Fibroblast of mammary gland (primary cell): ENCODE measurements around the gene CIP2A.

Source experiments
- DNase-seq: peaks from one replicate; pipeline ENCODE4 v3.0.0-alpha.2; 2010; ENCODE audit warnings: low read depth
- H3K4me3 ChIP-seq: 2 replicates; pipeline ENCODE4 v1.5.1; 2011; ENCODE audit warnings: low read depth, mild to moderate bottlenecking, low read length, moderate library complexity; ENCODE audit not compliant: control insufficient read depth
- TF ChIP-seq, protein P1 (sequence below): conservative IDR thresholded peaks from 2 replicates; pipeline ENCODE4 v1.5.1; 2011; ENCODE audit warnings: low read depth, low read length, inconsistent platforms; ENCODE audit not compliant: control insufficient read depth, insufficient read depth

The CIP2A gene

DNA sequence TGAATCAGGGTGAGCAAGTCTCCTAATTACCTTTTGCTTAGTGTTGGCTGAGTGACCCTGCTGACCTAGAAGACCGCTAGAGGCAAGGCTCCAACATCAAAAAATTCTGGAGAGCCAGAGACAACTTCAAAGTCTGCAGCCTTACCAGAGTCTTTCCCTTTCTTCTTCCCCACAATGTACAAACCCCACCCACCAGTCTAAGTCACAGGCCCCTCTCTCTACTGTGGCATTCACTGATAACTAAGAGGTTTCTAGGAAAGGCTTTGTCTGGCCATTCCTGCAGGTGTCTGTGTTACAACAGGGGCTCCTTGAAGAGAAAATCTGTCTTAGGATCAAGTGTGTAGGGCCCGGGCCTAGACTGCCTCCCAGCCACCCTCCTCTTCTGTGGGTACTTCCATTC lies 79.4 kb downstream of the CIP2A start:
- no peak overlapping the region for H3K4me3 ChIP-seq
- DNase-seq, result no peak

GRCh38 chr3:108509263-108509662 lies 80.0 kb downstream of the CIP2A start:
- no peak overlapping the region for H3K4me3 ChIP-seq
- TF ChIP-seq, protein P1, sequence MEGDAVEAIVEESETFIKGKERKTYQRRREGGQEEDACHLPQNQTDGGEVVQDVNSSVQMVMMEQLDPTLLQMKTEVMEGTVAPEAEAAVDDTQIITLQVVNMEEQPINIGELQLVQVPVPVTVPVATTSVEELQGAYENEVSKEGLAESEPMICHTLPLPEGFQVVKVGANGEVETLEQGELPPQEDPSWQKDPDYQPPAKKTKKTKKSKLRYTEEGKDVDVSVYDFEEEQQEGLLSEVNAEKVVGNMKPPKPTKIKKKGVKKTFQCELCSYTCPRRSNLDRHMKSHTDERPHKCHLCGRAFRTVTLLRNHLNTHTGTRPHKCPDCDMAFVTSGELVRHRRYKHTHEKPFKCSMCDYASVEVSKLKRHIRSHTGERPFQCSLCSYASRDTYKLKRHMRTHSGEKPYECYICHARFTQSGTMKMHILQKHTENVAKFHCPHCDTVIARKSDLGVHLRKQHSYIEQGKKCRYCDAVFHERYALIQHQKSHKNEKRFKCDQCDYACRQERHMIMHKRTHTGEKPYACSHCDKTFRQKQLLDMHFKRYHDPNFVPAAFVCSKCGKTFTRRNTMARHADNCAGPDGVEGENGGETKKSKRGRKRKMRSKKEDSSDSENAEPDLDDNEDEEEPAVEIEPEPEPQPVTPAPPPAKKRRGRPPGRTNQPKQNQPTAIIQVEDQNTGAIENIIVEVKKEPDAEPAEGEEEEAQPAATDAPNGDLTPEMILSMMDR, result no peak
- DNase-seq, result peak; percentile 16

More for the DNA sequence above, 79.4 kb downstream of the CIP2A start:
- TF ChIP-seq, protein P1, result no peak

DNA sequence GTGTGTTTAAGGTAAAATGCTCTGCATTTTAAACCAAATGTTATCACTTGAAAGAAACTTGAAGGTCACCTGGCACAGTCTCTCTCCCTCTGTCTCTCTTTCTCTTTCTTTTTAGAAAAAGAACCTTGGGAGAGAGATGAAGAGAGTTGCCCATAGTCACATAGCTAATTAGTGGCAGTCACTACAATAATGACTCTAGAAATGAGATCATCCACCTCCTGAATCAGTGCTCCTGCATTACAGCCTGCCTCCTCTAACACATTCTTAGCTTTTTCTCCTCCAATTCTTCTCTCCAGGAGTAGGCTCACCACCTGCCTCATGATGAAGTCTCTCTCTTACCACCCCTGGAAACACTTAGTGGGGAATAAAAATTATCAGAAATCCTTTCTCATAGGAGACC lies 81.3 kb downstream of the CIP2A start:
- DNase-seq, result no peak
- TF ChIP-seq, protein P1, result no peak
- H3K4me3 ChIP-seq, result no peak overlapping the region

- H3K4me3 ChIP-seq, result no peak overlapping the region
- TF ChIP-seq, protein P1, result no peak
- DNase-seq, result no peak
Observed at GRCh38 chr3:108505811-108506210, 83.4 kb downstream of the CIP2A start.

DNA sequence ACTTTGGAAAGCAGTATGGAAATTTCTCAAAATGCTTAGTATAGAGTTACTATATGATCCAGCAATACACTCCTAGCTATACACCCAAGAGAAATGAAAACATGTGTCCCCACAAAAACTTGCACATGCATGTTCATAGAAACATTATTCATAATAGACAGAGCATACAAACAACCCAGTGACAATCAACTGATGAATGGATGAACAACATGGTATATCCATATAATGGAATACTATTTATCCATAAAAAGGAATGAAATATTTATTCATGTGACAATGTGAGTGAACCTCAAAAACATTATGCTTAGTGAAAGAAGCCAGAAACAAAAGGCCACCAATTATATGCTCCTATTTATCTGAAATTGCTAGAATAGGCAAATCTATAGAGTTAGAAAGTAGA lies 85.5 kb downstream of the CIP2A start:
- H3K4me3 ChIP-seq, result no peak overlapping the region
- DNase-seq, result no peak
- TF ChIP-seq, protein P1, result no peak

GRCh38 chr3:108501535-108501934 lies 87.7 kb downstream of the CIP2A start:
- H3K4me3 ChIP-seq, result no peak overlapping the region
- DNase-seq, result peak; percentile 34
- TF ChIP-seq, protein P1, result no peak

- TF ChIP-seq, protein P1, result no peak
Observed at GRCh38 chr3:108500728-108501127, 88.5 kb downstream of the CIP2A start.

More at GRCh38 chr3:108500728-108501127, 88.5 kb downstream of the CIP2A start:
- H3K4me3 ChIP-seq, result no peak overlapping the region
- peak; percentile 22 for DNase-seq
